DMS 273 (cell line): Measurements from ENCODE around the gene CDC42SE1.
A peak's percentile ranks its signal among the peaks of the same experiment; 100 is the strongest.

Source experiments
- DNase-seq: peaks from one replicate; lab custom pipeline; 2025; ENCODE audit not compliant: unreplicated experiment; lab: John Stamatoyannopoulos, UW

The CDC42SE1 gene

DNA sequence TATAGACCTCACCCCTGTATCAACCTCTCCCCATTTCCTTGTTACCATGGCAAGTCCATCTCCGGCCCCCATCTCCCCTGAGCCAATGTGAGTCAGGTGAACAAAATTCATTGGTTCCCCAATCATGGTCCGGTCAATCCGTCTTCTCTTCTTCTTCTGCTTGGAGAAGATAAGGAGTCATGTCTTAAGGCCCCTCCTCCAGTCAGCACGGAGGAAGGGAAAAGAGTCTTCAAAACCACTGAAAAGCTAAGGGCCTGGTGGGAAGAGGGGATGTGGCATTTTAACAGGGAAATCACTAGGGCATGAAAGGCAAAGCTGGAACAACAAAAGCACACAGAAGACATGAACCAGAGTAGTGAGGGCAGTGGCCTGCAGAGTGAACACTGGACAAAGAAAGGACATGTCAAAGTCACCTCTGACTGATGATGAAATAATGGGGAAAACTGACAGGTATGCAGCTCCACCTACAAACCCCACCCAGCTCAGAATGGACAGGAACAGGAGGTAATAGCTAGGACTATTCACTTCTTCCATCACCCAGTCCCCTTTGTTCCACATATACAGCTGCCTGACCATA lies 4.4 kb downstream of the CDC42SE1 start:
- DNase-seq, result no peak

GRCh38 chr1:151051356-151052009 lies 7.9 kb downstream of the CDC42SE1 start:
- DNase-seq, result no peak

DNA sequence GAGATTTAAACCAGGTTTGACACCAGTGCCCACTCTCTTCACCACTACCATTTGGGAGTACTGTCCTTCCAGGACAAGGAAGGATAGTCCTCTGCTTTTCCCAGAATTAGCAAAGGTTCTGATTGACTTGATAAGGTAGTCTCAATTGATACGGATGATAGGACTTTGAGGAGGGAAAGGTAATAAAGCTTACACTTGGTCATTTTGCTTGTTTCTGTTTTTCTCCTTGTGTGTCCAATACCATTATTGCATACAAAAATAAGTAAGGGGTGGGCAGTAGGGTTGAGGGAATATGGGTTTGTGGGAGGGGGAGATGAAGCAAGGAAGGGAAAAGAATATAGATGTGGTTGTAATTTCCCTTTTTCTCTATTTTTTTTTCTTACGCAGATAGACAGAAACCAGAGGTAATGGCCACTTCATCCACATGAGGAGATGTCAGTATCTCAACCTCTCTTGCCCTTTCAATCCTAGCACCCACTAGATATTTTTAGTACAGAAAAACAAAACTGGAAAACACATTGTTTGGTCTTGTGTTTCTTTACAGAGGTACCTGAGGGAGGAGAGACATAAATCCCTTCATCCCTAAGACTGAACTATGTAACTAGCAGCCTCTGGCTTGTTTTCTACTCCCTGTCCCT lies 9.3 kb downstream of the CDC42SE1 start:
- DNase-seq, result no peak

- DNase-seq, result no peak
Measured at GRCh38 chr1:151049458-151049857, 10.0 kb downstream of the CDC42SE1 start.

GRCh38 chr1:151048645-151049032 lies 10.8 kb downstream of the CDC42SE1 start:
- no peak for DNase-seq

DNA sequence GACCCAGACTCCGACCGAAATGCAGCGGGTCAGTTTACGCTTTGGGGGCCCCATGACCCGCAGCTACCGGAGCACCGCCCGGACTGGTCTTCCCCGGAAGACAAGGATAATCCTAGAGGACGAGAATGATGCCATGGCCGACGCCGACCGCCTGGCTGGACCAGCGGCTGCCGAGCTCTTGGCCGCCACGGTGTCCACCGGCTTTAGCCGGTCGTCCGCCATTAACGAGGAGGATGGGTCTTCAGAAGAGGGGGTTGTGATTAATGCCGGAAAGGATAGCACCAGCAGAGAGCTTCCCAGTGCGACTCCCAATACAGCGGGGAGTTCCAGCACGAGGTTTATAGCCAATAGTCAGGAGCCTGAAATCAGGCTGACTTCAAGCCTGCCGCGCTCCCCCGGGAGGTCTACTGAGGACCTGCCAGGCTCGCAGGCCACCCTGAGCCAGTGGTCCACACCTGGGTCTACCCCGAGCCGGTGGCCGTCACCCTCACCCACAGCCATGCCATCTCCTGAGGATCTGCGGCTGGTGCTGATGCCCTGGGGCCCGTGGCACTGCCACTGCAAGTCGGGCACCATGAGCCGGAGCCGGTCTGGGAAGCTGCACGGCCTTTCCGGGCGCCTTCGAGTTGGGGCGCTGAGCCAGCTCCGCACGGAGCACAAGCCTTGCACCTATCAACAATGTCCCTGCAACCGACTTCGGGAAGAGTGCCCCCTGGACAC lies 11.3 kb downstream of the CDC42SE1 start:
- peak; percentile 100 for DNase-seq

DNA sequence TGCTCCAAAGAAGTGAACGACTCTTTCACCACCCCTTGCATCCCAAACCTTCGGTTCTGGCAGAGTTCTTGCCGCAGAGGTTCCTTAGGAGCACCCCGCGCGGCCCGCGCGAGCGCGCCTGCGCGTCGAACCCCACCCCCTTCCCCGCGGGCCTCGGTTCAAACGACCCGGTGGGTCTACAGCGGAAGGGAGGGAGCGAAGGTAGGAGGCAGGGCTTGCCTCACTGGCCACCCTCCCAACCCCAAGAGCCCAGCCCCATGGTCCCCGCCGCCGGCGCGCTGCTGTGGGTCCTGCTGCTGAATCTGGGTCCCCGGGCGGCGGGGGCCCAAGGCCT lies 11.9 kb downstream of the CDC42SE1 start, which contains the start of gene C1orf56:
C1orf56 (plus strand) TSS at position 161 of the 334 bp plus-strand sequence; CDS start at position 258, 97 bp downstream.
- peak; percentile 100 for DNase-seq

GRCh38 chr1:151043163-151043562 lies 16.3 kb downstream of the CDC42SE1 start:
- DNase-seq, result no peak

DNA sequence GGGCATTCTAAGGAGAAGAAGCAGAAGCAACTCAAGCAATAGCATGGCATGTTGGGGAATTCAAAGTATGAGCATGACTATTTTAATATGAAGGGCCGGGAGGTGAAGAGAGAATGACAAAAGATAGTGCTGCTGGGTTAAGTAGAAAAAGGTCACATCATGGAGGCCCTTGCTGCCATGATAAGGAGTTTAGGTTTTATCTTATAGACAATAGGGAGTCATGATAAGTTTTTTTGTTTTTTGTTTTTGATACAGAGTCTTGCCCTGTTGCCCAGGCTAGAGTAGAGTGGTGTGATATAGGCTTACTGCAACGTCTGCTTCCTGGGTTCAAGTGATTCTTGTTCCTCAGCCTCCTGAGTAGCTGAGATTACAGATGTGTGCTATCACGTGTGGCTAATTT lies 19.9 kb downstream of the CDC42SE1 start:
- no peak for DNase-seq

- DNase-seq, result no peak
Measured at GRCh38 chr1:151037032-151037431, 22.4 kb downstream of the CDC42SE1 start.

- no peak for DNase-seq
Measured at GRCh38 chr1:151036356-151036755, 23.1 kb downstream of the CDC42SE1 start, which contains the start of gene BNIPL. Gene BNIPL (plus strand): TSS chr1:151036586. CDS start chr1:151036726, 140 bp downstream.

DNA sequence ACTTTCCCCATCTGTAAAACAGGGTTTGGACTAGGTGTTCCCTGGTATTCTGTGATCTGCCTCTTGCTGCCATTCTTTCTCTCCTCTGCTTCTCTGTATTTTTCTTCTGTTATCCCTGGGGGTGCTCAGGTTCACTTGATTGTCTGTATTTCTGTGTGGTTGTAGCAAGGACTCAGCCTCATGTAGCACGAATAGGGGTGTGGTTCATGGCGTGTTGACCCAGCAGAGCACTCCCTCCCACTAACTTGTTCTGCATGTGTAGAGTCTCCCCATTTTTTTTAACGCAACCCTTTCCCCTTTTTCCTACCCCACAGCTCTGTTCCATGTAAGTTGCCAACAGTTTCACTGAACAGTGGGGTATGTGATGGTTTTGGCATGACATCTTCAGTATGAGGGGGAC lies 24.3 kb downstream of the CDC42SE1 start:
- DNase-seq, result no peak

DNA sequence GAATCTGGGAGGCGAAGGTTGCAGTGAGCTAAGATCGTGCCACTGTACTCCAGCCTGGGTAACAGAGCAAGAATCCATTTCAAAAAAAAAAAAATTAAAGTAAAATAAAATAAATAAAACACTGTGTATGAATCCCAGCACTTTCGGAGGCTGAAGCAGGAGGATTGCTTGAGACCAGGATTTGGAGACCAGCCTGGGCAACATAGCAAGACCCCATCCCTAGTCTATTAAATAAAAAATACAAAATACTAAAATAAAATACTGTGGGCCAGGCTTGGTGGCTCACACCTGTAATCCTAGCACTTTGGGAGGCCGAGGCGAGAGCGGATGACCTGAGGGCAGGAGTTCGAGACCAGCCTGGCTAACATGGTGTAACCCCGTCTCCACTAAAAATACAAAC lies 27.3 kb downstream of the CDC42SE1 start:
- DNase-seq, result no peak

DNA sequence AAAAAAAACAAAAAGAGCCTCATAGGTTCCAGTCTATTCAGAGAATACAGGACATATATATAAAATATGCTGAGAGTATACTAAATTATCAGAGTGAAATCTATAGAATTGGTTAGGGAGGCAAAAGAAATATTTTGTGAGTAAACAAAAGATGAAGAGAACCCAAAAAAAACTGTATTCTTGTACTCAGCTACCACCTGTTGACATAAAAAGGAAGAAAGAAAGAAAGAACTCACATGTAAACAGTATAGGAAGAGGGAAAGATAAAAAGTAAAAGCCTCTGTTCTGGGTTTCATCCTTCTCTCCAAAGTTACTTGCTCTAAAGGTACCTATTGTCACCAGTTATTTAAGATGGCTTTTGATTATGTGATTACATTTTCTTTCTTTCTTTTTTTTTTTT lies 33.0 kb downstream of the CDC42SE1 start:
- DNase-seq, result no peak

GRCh38 chr1:151024540-151025146 lies 34.8 kb downstream of the CDC42SE1 start:
- DNase-seq, result peak; percentile 100

GRCh38 chr1:151013518-151013917 lies 45.9 kb downstream of the CDC42SE1 start:
- DNase-seq, result peak; percentile 100

DNA sequence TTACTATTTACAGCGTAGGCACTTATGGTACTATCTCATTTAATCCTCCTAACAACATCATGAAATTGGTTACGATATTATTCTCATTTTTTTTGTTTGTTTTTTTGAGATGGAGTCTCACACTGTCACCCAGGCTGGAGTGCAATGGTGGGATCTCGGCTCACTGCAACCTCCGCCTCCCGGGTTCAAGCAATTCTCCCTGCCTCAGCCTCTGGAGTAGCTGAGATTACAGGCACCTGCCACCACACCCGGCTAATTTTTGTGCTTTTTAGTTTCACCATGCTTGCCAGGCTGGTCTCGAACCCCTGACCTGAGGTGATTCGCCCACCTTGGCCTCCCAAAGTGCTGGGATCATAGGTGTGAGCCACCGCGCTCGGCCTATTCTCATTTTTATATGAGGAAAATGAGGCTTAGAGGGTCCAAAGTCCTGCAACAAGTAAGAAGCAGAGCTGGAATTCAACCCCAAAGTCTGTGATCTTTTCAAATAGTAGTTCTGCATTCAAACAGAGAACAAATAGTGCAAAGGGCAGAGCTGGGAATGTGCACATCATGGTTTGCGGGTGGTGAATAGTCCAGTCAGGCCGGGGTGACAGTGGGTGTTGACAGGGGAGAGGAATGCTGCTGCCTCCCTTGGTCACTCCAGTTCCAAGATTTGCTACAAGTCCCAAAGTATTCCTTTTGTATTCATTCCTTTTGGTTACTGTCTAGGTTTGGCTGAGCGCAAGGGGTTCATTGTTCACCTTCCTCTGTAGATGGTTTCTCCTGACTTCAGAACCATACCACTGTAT lies 46.5 kb downstream of the CDC42SE1 start:
- no peak for DNase-seq

DNA sequence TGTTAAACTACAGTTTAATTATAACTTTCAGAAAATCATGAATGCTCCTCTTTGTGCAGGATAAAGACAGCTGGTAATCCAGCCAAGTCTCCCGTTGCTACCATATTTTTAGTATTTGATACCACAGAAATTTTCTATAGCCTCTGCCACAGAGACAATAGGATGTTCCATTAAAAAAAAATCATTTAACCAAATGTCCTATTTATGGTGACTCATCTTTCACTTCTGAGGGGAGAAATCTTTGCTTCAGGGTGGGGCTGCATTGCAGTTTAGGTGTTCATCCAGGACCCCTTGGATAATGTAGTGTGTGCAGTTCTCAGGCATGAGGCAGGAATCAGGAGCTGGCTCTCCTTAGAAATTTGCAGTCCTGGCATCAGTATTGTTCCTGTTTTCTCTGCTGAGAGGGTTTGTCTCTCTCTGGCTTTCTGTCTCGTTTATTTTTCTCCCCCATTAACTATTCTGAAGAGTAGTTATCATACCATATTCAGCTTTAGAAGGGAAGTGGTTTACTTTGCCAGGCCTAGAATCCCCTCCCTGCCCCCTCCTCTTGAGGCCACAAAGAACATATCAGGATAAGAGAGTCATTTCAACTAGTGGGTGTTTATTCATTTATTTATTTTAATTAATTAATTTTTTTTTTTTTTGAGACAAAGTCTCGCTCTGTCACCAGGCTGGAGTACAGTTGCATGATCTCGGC lies 48.1 kb downstream of the CDC42SE1 start:
- DNase-seq, result no peak

- DNase-seq, result no peak
Measured at GRCh38 chr1:151010346-151010726, 49.1 kb downstream of the CDC42SE1 start.
